ENCODE results near the gene ENTPD3.

Gene ENTPD3

GRCh38 chr3:40463579-40463978 is 76.6 kb downstream of the ENTPD3 start:
- no peak for DNase-seq

GRCh38 chr3:40464339-40465110 is 77.5 kb downstream of the ENTPD3 start:
- no peak for DNase-seq

GRCh38 chr3:40465111-40465407 is 78.1 kb downstream of the ENTPD3 start:
- no peak for DNase-seq

- DNase-seq: no peak
Observed at GRCh38 chr3:40465456-40465855, 78.5 kb downstream of the ENTPD3 start.

- no peak for DNase-seq
Observed at GRCh38 chr3:40468018-40468417, 81.0 kb downstream of the ENTPD3 start.

GRCh38 chr3:40470701-40471100 is 83.7 kb downstream of the ENTPD3 start:
- DNase-seq: no peak

GRCh38 chr3:40476478-40477470 is 89.8 kb downstream of the ENTPD3 start, which contains the start of gene ZNF619:
ZNF619 (plus strand) TSS chr3:40477122; CDS start chr3:40477980, 858 bp downstream.
- DNase-seq: peak; percentile 4 to 55

- DNase-seq: no peak
Observed at GRCh38 chr3:40477666-40478065, 90.7 kb downstream of the ENTPD3 start.

Measured in NCI-H524 (cell line).